ENCODE measurements around the gene SIPA1L3.

The SIPA1L3 gene

DNA sequence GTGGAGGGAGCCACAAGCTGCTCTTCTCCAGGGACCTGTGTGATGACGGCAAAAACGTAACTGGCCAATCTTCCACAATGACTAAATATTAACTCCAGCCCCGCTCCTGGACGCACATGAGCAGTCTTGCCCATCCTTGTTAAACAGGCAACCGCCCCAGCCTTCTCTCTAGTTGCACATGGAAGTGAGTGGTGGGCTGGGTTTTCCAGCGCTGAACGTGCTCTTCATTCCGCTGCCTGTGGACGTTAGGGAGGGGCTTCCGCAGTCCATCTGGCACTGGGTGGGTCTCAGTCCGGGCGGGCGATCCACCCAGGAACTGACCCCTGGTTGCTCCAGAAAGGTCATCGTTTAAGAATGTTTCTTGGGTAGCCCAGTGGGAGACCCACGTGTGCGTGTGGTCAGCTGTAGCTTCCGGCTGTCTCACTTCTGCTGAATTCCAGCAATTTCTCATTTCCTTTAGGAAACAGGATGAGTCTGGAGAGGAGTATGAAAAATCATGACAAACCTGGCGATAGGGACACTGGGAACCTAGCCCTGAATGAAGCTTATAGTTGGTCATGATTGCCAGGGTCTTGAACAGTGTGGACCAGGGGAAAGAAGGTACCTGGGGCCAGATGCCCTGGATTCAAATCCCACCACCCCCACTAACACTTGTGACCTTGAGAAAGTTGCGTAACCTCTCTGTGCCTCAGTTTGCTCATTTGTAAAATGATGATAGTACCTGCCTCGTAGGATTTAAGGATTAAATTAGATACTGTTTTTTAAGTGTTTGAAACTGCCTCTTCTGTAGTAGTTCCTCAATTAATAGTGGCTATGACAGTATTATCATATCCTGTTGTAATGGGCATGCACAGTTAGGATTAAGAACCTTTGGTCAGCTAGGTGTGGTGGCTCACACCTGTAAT lies 92.6 kb downstream of the SIPA1L3 start:
- no peak for DNase-seq

DNA sequence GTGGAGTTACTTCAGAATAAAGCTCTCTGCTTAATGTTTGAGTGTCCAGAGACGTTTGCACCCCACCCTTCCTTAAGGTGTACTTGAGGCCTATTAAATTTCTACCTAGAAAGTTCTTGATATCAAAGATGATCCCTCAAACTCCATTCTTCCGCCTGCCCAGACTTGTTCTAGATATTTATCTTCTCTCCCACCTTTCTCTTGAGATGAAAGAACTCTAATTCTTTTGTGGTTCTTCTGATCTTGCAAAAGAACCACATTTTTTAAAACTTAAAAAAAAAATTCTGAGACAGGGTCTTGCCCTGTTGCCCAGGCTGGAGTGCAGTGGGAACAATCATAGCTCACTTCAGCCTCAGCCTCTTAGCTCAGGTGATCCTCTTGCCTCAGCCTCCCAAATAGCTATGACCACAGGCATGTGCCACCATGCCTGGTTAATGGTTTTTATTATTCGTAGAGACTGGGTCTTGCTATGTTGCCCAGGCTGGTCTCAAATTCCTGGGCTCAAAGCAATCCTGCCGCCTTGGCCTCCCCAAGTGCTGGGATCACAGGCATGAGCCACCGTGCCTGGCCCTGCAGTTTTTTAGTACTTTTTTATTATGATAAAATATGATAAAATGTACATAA lies 94.3 kb downstream of the SIPA1L3 start:
- DNase-seq, result no peak

DNA sequence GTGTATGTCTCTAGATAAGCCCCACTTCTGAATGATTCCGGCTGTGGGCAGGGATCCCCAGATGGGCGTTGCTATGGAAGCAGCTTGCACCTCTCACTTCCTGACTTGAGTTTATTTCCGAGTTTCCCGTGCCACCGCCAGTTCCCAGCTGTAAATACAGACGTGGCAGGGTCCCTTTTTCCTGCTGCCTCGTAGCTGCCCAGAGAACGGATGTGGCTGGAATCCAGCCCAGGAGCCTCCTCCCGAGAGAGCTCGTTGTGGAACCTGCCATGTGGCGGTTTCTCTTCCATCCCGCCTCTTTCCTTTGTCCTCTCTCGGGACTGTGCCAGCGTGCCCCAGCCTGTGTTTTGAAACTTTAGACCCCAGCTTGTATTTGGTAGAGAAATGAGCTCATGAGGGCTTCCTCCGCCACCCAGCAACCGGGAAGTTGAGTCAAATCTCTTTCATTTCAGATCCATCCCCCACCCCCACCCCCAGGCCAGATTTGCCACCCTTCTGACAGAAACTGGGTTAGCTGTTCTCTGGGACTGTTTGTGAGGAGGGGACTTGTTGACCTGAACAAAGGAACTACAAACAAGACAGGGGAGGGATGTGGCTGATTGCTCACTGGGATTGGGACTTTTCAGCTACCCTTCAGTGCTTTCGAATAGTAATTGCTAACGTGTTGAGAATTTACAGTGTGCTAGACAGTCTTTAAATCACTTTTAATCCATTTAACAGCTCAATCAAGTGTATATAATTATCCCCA lies 96.6 kb downstream of the SIPA1L3 start:
- peak; percentile 42 for DNase-seq

DNA sequence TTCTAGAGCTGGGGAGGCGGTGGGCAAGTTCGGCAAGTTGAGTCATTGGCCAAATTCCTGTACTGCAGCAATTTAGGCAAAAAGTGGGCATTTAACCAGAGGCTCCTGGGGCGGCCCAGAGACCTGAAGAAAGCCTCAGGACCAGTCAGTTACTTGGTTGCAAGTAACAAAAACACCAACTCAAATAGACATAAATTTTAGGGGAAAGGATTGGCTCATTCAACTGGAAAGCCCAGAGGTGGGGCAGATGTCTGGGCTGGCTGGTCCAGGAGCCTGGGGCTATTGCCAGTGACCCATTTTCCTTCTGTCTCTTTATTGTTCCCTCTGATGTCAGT lies 97.1 kb downstream of the SIPA1L3 start:
- DNase-seq, result no peak

DNA sequence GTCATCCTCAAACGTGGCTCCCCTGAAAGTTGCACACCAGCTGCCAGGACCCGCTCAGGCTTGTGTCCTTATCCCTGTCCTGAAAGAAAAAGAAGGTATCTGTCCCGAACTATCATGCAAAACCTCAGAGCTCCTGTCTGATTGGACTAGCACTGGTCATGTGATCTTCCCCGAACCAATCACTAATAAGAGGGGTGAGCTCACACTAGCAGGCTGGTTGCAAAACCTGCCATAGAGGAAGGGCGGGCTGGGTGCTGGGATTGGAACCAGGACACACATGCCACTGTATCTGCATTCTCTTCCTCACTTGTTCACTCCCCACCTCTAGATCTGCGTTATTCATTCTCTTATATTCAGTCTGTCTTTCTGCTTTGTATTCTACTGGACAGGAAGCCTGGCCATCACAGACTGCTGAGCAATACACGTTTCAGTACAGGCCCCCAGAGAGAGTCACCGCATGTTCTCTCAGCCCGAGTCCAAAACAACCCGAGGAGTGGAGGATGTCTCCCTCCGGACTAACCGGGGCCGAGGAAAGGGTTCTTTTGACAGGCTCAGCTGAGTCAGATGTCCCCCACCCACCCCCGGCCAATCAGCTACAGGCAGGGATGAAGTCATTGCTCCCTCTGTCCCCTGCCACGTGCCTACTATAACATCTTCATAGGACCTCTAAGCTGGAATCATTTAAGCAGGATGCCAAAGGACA lies 97.7 kb downstream of the SIPA1L3 start:
- DNase-seq, result peak; percentile 89

DNA sequence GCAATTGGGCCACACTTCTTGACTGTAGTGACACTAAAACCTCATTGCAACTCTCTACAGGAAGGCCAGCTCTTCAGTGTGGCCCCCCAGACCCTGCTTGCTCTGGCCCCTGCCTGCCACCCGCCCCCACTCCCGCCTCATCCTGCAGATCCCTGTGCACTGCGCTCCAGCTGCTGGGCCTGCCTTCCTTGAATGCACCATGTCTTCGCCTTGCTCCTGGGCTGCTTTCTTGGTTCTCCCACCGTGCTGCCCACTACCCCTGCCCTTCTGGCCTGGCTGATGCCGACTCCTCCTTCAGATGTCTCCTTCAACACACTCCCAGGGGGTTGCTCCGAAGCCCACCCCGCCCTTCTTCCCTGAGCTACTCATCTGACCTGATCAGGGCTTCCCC lies 98.2 kb downstream of the SIPA1L3 start:
- no peak for DNase-seq

DNA sequence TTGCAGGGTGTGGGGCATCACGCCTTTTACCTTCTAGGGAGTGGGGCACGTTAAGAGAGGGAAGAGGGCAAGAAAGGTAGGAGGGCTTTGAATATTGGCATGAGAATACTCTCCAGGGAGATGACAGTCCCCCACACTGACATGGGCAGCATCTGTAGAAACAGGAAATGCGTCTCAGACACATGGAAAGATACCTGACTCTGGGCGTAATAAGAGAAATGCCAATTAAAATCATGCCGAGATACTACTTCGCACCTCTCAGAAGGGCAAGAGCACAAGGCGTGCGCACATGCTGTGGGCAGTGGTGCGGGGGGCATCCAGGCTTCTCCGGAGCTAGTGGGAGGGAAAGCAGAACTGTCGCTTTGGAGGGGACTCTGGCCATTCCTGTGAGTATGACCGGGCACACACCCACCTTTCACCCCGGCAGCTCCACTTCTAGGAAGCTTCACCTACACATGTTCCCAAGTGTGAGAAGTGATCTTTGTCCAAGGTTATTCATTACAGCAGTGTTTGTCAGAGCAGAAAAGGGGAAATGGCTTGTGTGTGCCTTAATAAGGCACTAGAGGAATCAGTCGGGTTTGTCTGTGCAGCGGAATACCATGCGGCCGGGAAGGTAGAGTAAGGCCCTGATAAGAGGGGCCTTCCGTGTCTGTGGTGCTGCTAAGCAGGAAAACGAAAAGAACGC lies 99.5 kb downstream of the SIPA1L3 start:
- DNase-seq, result no peak

DNA sequence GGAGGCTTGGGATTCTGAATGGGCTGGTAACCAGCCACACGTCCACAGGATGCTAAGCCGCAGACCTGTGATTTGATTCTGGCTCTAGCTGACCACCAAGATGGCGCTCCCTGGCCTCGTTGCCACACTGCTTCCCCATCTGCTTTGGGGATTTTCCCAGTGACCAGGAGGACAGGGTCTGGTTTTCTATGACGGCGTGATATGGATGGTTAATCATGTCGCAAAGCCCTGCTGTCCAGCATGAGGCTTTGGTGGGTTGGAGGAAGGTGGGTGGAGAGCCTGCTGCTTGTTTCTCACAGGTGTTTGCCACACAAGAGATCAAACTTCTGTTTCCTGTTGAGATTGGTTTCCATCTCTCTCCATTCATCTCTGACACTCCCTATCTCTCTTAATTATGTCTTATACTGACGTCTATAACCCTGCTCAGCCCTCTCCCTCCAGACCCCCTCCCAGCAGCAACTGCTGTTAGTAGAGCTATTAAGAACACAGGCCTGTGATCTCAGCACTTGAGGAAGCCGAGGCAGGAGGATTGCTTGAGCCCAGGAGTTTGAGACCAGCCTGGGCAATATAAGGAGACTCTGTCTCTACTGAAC lies 102.7 kb downstream of the SIPA1L3 start:
- no peak for DNase-seq

DNA sequence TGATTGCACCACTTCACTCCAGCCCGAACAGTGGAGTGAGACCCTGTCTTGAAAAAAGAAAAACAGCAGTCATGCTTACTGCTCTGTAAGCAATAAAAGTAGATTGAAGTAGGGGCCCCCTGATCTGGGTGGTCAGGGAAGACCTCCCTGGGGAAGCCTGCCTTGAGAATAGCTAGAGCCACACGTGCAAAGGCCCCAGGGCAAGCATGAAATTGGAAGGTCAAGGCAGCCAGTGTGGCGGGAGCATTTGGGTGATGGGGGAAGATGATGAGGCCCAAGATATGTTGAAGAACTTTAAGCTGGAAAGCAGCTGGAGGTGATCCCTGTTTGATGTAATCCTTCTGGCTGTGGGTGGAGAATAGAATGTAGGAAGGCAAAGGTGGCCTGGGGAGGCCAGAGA lies 104.4 kb downstream of the SIPA1L3 start:
- DNase-seq, result no peak

DNA sequence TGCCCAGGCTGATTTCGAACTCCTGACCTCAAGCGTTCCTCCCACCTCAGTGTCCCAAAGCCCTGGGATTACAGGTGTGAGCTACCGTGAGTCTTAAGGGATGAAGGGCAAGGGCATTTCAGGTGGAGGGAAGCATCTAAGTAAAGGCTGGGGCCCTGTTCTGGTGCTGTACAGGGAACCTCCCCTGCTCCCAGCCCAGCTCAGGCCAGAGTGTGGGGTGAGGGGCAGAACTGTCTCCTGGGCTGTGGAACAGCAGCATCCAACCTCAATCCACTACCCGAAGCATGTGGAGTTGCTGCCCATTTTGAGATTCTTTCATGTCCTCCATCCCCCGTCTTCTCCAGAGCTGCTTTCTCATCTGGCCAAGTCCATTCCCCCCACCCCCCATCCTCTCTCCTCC lies 105.3 kb downstream of the SIPA1L3 start:
- DNase-seq, result no peak

DNA sequence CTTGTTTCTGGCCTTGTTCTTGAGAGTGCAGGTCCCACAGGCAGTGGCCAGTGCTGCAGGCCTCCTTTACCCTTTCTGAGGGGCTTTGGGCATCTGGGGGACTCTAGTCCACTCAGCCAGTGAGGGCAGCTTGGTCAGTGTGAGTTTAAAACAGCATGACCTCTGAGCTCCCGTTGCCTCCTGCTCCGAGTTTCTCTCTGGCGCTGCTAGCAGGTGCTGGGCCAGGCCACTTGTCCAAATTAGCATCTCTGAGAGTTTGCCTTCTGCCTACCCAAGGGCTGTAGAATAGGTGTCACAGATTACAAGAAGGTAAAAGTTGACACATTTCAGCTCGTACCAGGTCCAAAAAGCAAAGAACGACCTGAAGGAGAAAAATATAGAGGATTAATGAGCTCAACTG lies 105.9 kb downstream of the SIPA1L3 start:
- no peak for DNase-seq

DNA sequence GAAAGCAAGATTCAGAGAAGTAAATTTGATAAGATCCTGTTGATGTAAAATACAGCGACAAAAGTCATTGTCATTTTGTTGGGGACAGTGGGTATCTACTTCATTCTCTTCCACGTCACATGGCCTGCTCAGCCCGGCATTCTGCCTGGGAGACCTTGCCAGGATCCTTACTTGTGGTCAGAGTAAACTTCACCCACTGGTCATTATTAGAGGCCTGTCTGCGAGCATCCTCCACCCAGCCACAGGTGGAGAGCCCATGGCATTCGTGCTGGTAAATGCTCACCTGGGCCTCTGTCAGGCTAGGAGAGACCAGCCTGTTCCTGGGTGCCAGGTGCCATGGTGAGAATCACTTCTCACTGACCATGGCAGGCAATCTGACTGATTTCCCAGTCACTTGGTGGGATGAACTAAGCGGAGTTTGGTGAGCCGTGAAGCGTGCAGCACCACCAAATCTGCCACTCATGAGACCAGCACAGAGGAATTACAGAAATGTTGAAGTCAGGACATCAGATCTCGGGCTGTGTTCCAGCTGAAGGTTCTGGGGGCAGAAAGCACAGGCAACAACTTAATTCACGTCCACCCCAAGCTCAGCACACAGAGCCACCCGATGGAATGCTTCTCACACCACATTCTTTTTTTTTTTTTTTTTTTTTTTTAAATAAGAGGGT lies 107.0 kb downstream of the SIPA1L3 start:
- DNase-seq, result no peak

DNA sequence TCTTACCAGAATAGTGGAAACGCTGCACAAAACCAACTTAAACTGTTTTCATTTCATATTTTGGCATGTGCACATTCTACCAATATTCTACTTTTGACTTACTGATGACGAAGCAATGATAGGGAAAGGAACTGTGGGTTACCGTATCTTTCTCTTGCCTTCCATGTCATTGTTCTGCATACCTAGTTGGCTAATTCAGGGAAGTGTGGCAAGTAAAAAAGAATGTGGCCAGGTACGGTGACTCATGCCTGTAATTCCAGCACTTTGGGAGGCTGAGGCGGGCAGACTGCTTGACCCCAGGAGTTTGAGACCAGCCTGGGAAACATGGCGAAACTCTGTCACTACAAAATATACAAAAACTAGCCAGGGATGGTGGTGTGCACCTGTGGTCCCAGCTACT lies 108.2 kb downstream of the SIPA1L3 start:
- no peak for DNase-seq

DNA sequence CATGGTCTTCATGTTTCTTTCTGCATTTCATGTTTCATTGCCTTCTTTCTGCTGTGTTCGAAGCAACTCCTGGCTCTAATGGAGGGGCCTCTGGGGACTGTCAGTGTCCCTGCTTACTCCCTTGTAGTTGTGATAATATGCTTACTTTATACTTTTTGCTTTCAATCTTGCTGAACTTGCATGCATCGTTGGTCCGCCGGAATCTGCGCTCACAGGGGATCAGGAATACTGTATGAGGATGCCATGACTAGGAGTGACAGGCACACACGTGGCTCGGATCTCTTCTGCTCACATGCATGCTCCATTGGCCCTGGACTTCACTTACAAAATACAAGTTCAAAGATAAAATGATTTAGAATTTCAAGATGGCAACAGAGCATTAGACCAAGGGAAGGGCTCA lies 108.8 kb downstream of the SIPA1L3 start:
- DNase-seq, result no peak

DNA sequence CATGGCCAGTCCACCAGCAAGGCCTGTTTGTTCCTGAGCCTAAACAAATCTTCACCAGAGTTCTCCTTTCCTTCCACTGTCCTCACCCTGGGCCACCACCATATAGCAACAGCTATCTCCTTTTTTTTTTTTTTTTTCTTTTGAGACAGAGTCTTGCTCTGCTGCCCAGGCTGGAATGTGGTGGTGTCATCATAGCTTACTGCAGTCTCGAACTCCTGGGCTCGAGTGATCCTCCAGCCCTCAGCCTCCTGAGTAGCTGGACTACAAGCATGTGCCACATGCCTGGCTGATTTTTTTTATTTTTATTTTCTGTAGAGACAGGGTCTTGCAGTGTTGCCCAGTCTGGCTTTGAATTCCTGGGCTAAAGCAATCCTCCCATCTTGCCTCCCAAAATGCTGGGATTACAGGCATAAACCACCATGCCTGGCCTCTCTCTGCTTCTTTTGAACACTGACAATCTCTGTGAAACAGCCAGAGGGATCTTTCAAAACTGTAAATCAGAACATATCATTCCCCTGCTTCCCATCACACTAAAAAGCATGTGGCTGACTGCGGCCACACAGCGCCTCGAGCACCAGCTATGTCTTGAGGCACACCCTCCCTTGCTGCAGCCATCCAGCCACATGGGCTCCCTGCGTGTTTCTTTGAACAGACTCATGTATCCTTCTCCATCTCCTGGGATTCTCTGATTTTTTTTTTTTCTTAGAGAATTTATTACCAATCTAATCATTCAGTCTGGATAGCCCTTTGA lies 110.6 kb downstream of the SIPA1L3 start:
- DNase-seq, result no peak

DNA sequence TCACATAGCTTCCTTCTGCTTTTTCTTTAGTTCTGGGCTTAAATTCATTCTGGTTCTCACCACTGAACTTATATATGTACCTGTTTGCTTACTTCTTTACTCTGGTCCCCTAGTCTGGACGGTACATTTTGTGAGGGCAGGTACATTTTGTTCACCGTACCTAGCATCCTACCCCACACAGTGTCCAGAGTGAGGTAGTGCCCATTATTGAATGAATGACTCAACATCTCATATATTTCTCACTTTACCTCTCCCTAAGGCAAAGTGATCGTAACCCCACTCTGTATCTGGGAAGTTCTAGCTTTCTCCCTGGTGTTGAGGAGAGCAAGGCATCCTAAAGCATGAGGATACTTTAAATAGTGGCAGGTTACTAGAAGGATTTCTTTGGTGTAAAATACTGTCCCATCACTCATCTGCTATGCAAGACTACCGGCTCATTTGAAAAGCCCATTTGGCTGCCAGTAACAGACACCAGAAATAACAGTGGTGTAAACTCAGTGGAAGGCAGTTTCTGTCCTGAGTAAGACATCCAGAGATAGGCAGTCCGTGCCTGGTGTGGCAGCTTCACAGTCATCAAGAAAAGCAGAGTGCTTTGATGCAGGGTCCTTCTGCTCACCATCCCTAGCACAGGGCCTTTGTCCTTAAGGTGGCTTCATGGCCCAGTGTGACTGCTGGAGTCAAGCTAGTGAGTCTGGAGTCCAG lies 111.8 kb downstream of the SIPA1L3 start:
- DNase-seq, result no peak

DNA sequence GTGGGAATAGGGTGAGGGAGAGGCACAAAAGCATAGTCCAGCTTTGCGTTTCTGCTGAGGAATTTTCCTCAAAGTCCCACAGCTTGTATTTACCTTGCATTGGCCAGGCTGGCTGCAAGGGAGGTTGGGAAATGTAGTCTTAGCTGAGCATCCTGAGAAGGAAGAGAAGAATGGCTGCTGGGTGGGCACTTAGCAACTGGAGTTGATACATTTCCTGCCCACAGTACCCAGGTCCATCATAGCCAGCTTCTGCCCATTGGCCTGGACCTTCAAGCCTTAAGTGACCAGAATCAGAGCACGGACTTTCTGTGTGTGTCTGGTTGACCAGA lies 112.4 kb downstream of the SIPA1L3 start:
- DNase-seq, result no peak

DNA sequence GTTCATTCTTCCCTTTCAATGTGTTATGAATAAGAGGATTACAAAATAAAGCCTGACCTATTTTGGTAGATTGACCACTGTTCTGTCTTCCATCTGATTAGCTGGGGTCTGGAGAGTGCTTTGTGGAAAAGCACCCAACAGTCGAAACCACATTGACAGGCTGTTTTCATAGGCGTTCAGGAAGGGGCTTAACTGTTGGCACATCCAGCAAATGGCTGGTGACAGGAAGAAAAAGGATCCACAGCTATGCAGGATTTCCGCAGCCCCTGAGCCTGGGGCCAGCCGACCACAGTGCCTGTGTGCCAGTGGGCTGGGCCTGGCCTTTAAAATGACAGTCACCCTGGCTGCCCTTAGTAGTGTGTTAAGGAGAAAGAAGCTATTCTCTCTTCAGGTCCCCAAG lies 113.3 kb downstream of the SIPA1L3 start:
- DNase-seq, result no peak

DNA sequence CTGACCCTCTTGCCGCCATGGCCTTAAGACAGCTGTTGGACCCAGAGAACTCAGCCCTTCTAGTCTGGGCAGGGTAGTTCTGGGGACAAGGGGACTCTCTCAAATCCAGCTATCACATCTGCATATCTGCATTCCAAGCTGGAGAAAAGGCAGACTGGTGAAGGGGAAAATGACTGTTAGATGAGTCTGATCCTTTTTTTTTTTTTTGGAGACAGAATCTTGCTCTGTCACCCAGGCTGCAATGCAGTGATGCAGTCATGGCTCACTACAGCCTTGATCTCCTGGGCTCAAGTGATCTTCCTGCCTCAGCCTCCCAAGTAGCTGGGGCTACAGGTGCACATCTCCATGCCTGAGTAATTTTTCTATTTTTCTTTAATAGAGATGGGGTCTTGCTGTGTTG lies 114.3 kb downstream of the SIPA1L3 start:
- no peak for DNase-seq

Data from NCI-H1436 (cell line).